Neural cell (in vitro differentiated cells): Measurements from ENCODE around the gene CATSPERD. TPM values are rescaled to one million over a fixed set of nuclear protein-coding genes. Genes with fewer than 3 reads are reported as not detected.

Experiments used
- H2AFZ ChIP-seq: fragments of 200-600, 300-800 bp; sonication (generic), shearing (Covaris generic); 2 replicates; pipeline ENCODE4 v1.6.0; 2014; ENCODE audit warnings: low read depth, mild to moderate bottlenecking, antibody characterized with exemption, low read length, moderate library complexity
- H3F3A ChIP-seq: fragments of 200-600 bp; shearing (Covaris generic); 2 replicates; pipeline ENCODE4 v1.6.1; 2016; ENCODE audit warnings: mild to moderate bottlenecking, moderate library complexity, mixed read lengths, antibody characterized with exemption, low read length; ENCODE audit not compliant: insufficient read depth, poor library complexity, severe bottlenecking
- H3K27ac ChIP-seq: fragments of 200-600, 300-800 bp; sonication (generic), shearing (Covaris generic); 2 replicates; pipeline ENCODE4 v1.5.1; 2014; ENCODE audit warnings: mild to moderate bottlenecking, low read length, moderate library complexity
- H3K27me3 ChIP-seq: fragments of 300-800, 200-600 bp; sonication (generic), shearing (Covaris generic); 2 replicates; pipeline ENCODE4 v1.6.0; 2014; ENCODE audit warnings: mild to moderate bottlenecking, low read depth, low read length, moderate library complexity; ENCODE audit not compliant: insufficient read depth
- H3K36me3 ChIP-seq: fragments of 300-800, 200-600 bp; sonication (generic), shearing (Covaris generic); 2 replicates; pipeline ENCODE4 v1.5.1; 2014; ENCODE audit warnings: mild to moderate bottlenecking, antibody characterized with exemption, low read length, moderate library complexity; ENCODE audit not compliant: insufficient read depth
- H3K4me2 ChIP-seq: fragments of 300-800, 200-600 bp; sonication (generic), shearing (Covaris generic); 2 replicates; pipeline ENCODE4 v1.6.0; 2014; ENCODE audit warnings: mild to moderate bottlenecking, low read length
- H3K4me3 ChIP-seq: fragments of 300-800, 200-600 bp; sonication (generic), shearing (Covaris generic); 2 replicates; pipeline ENCODE4 v1.5.1; 2014; ENCODE audit warnings: mild to moderate bottlenecking, low read length, moderate library complexity
- H3K79me2 ChIP-seq: fragments of 200-600 bp; shearing (Covaris generic); replicated peaks from 2 replicates; pipeline ENCODE4 v1.6.0; 2014; ENCODE audit warnings: mild to moderate bottlenecking, low read length, moderate library complexity; ENCODE audit not compliant: insufficient read depth
- H3K9ac ChIP-seq: fragments of 300-800, 200-600 bp; sonication (generic), shearing (Covaris generic); 2 replicates; pipeline ENCODE4 v1.6.1; 2016; ENCODE audit warnings: mild to moderate bottlenecking, low read length, mixed read lengths
- H3K9me2 ChIP-seq: fragments of 200-600 bp; shearing (Covaris generic); 2 replicates; pipeline ENCODE4 v1.6.1; 2016; ENCODE audit warnings: mild to moderate bottlenecking, low read length, mixed read lengths; ENCODE audit not compliant: insufficient read depth
- H3K9me3 ChIP-seq: fragments of 200-600, 300-800 bp; sonication (generic), shearing (Covaris generic); 2 replicates; pipeline ENCODE4 v1.6.1; 2016; ENCODE audit warnings: mild to moderate bottlenecking, mixed run types, low read length, moderate library complexity, mixed read lengths
- H4K20me1 ChIP-seq: fragments of 200-600 bp; shearing (Covaris generic); 2 replicates; pipeline ENCODE4 v1.6.1; 2016; ENCODE audit warnings: mild to moderate bottlenecking, mixed run types; ENCODE audit not compliant: insufficient read depth
- EP300 ChIP-seq: fragments of 450-650 bp; conservative IDR thresholded peaks from 2 replicates; pipeline ENCODE4 v1.6.1; 2014; ENCODE audit warnings: antibody characterized with exemption, mild to moderate bottlenecking, moderate library complexity; ENCODE audit not compliant: poor library complexity, severe bottlenecking
- EZH2 ChIP-seq: fragments of 200-600, 300-800 bp; shearing (Covaris generic), sonication (generic); IDR thresholded peaks from 2 replicates; pipeline ENCODE4 v1.6.1; 2014; ENCODE audit warnings: antibody characterized with exemption, low read length, borderline replicate concordance, mild to moderate bottlenecking; ENCODE audit not compliant: insufficient read depth, poor library complexity, severe bottlenecking
- MXI1 ChIP-seq: fragments of 450-650 bp; conservative IDR thresholded peaks from 2 replicates; pipeline ENCODE4 v1.6.1; 2014; ENCODE audit warnings: antibody characterized with exemption, mild to moderate bottlenecking; ENCODE audit not compliant: poor library complexity, severe bottlenecking
- POLR2AphosphoS5 ChIP-seq: IDR thresholded peaks from 2 replicates; pipeline ENCODE4 v1.6.1; 2012
- RAD21 ChIP-seq: fragments of 450-650 bp; conservative IDR thresholded peaks from 2 replicates; pipeline ENCODE4 v1.6.1; 2014; ENCODE audit warnings: antibody characterized with exemption, mild to moderate bottlenecking, moderate library complexity
- SMC3 ChIP-seq: fragments of 450-650 bp; conservative IDR thresholded peaks from 2 replicates; pipeline ENCODE4 v1.6.1; 2014; ENCODE audit warnings: antibody characterized with exemption, mild to moderate bottlenecking, moderate library complexity; ENCODE audit not compliant: poor library complexity
- TAF1 ChIP-seq: IDR thresholded peaks from 2 replicates; pipeline ENCODE4 v1.6.1; 2012; ENCODE audit warnings: low read depth
- polyA plus RNA-seq: library from polyadenylated mRNA; depleted of rRNA; stranded (reverse); fragments of >200 nt; gene quantifications from 2 replicates; pipeline ENCODE4 v1.2.3, GENCODE V29; 2014
- TF ChIP-seq, protein P1 (sequence below): fragments of 450-650 bp; IDR thresholded peaks from 2 replicates; pipeline ENCODE4 v1.5.1; 2014; ENCODE audit warnings: antibody characterized with exemption, mild to moderate bottlenecking, moderate library complexity; ENCODE audit not compliant: poor library complexity, severe bottlenecking
- TF ChIP-seq, protein P2 (sequence below): IDR thresholded peaks from 2 replicates; pipeline ENCODE4 v1.6.1; 2012; ENCODE audit warnings: borderline replicate concordance

Gene CATSPERD
- polyA plus RNA-seq, 1 donor from 2014 or later = not detected

DNA sequence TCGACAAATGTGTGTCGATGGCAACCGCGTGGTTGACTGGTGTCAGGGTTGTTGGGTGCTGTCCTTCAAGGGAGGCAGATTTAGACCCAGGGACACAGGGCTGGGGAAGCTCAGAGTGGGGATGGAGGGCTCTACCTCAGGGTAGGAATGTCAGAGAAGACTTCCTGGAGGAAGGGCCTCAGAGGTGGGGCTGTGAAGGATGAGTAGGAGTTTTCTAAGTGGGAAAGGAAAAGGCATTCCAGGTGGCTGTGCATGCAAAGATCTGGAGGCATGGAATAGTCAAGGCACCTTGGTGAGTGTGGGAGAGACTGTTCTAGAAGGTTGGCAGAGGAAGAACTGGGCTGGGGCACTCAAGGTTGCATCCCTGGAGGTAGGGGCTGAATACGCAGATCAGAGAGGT, 86.5 kb downstream of the CATSPERD start:
- H3K4me3 ChIP-seq = no peak overlapping the region
- H4K20me1 ChIP-seq = no peaks in the 10 kb centered on the region
- H3F3A ChIP-seq = no peaks in the 10 kb centered on the region
- TF ChIP-seq, protein P1, sequence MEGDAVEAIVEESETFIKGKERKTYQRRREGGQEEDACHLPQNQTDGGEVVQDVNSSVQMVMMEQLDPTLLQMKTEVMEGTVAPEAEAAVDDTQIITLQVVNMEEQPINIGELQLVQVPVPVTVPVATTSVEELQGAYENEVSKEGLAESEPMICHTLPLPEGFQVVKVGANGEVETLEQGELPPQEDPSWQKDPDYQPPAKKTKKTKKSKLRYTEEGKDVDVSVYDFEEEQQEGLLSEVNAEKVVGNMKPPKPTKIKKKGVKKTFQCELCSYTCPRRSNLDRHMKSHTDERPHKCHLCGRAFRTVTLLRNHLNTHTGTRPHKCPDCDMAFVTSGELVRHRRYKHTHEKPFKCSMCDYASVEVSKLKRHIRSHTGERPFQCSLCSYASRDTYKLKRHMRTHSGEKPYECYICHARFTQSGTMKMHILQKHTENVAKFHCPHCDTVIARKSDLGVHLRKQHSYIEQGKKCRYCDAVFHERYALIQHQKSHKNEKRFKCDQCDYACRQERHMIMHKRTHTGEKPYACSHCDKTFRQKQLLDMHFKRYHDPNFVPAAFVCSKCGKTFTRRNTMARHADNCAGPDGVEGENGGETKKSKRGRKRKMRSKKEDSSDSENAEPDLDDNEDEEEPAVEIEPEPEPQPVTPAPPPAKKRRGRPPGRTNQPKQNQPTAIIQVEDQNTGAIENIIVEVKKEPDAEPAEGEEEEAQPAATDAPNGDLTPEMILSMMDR = no peak
- TF ChIP-seq EZH2 (no peak), MXI1 (no peak), EP300 (no peak), TAF1 (no peak), RAD21 (no peak), POLR2AphosphoS5 (no peak), SMC3 (no peak)
- TF ChIP-seq, protein P2, sequence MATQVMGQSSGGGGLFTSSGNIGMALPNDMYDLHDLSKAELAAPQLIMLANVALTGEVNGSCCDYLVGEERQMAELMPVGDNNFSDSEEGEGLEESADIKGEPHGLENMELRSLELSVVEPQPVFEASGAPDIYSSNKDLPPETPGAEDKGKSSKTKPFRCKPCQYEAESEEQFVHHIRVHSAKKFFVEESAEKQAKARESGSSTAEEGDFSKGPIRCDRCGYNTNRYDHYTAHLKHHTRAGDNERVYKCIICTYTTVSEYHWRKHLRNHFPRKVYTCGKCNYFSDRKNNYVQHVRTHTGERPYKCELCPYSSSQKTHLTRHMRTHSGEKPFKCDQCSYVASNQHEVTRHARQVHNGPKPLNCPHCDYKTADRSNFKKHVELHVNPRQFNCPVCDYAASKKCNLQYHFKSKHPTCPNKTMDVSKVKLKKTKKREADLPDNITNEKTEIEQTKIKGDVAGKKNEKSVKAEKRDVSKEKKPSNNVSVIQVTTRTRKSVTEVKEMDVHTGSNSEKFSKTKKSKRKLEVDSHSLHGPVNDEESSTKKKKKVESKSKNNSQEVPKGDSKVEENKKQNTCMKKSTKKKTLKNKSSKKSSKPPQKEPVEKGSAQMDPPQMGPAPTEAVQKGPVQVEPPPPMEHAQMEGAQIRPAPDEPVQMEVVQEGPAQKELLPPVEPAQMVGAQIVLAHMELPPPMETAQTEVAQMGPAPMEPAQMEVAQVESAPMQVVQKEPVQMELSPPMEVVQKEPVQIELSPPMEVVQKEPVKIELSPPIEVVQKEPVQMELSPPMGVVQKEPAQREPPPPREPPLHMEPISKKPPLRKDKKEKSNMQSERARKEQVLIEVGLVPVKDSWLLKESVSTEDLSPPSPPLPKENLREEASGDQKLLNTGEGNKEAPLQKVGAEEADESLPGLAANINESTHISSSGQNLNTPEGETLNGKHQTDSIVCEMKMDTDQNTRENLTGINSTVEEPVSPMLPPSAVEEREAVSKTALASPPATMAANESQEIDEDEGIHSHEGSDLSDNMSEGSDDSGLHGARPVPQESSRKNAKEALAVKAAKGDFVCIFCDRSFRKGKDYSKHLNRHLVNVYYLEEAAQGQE = no peak
- H3K79me2 ChIP-seq = no peaks in the 10 kb centered on the region
- peaks cover 32% of the 10 kb centered on the region for H3K27me3 ChIP-seq
- H3K36me3 ChIP-seq = no peaks in the 10 kb centered on the region
- no peak overlapping the region for H2AFZ ChIP-seq
- H3K9ac ChIP-seq = no peak overlapping the region
- no peaks in the 10 kb centered on the region for H3K9me3 ChIP-seq
- no peak overlapping the region for H3K4me2 ChIP-seq
- no peak overlapping the region for H3K27ac ChIP-seq
- H3K9me2 ChIP-seq = no peaks in the 10 kb centered on the region

DNA sequence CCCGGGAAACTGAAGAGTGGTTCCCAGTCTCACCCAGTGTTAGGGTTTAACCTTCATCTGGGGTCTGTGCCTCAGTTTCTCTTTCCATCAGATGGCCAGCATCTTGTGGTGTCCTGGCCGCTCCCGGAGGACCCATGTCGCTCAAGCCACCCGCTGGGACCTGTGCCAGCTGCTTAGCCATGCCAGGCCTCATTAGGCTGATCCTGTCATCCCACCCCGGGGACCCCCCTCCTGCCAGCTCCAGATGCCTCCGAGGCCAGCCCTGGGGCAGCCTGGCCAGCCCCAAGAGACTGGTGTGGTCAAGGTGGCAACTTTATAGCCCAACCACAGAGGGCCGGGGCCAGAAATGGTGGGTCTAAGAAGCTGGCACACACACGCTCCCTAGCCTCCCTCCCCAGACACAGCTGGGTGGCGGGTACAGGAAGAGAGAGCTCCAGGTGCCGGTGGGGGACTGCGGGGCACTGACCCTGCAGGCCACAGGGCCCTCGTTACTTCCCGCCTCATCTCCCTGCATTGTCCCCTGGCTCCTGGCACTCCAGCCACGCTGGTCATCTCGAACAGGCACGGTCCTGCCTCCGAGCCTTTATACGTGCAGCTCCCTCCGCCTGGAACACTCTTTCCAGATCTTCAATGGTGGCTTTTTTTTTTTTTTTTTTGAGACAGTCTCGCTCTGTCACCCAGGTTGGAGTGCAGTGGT, 87.8 kb downstream of the CATSPERD start:
- no peaks in the 10 kb centered on the region for H3K9me3 ChIP-seq
- peaks cover 31% of the 10 kb centered on the region for H3K27me3 ChIP-seq
- H3F3A ChIP-seq = no peaks in the 10 kb centered on the region
- no peaks in the 10 kb centered on the region for H4K20me1 ChIP-seq
- no peaks in the 10 kb centered on the region for H3K79me2 ChIP-seq
- no peaks in the 10 kb centered on the region for H3K36me3 ChIP-seq
- no peak overlapping the region for H3K9ac ChIP-seq
- no peak overlapping the region for H3K4me2 ChIP-seq
- H3K27ac ChIP-seq = no peak overlapping the region
- H2AFZ ChIP-seq = no peak overlapping the region
- TF ChIP-seq, protein P1 = no peak
- no peak for TF ChIP-seq TAF1
- TF ChIP-seq, protein P2 = no peak
- H3K4me3 ChIP-seq = no peak overlapping the region
- no peaks in the 10 kb centered on the region for H3K9me2 ChIP-seq
